Effector CD8-positive, alpha-beta T cell (primary cell): ENCODE results near the gene CYP4F22.

Source experiments
- DNase-seq: peaks from one replicate; lab custom pipeline; 2025; lab: John Stamatoyannopoulos, UW

The CYP4F22 gene

DNA sequence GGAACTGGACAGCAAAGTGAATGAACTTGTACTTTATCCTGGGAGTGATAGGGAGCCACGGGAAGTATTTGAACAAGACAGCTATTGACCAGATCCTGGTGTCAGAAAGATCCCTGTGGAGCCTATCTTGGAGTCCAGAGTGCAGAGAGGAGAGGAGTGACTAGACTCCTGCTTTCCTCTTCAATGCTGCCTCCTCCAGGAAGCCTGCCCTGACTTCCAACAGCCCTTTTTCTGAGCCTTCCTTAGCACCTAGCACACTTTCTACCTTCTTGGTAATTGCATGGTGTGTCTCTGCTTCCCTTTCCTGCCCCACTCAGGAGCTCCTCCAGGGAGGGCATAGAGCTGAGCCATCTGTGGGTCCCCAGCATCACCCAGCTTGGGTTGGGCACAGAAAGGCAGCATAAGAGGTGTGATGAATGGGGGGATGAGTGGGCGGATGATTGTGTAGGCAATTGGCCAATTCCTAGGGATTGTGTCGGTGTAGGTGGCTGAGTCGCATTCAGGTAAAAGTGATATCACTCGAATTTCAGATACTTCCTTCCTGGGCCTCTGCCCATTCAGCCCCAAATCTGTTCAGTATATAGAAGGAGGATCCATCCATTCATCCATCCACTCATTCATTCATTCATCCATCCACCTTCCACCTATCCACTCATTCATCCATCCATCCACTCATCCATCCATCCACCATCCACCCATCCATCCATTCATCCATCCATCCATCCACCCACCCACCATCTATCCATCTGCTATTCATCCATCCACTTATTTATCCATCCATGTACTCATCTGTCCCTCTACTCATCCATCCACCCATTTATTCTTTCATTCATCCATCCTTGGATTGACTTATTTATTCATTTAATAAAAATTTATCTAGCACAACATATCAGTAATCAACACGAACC is 26.9 kb downstream of the CYP4F22 start:
- DNase-seq = no peak

DNA sequence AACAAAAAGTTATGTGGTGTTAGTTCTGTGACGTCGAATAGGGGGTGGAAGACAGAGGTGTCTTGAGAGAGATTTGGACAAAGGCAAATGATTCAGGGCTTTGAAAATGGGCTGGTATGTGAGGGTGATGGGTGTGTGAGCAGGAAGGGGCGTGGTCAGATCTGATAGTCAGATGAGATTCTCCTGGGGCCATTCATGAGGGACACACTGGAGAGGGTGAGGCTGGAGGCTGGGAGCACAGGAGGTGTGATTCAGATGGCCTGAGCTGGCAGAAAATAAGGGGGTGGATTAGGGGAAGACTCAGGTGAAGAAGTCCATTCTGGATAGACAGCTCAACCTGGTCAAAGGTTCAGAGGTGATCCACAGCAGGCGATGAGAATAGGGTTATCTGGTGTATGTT is 28.0 kb downstream of the CYP4F22 start:
- no peak for DNase-seq

GRCh38 chr19:15538774-15539173 is 30.4 kb downstream of the CYP4F22 start:
- DNase-seq = no peak

DNA sequence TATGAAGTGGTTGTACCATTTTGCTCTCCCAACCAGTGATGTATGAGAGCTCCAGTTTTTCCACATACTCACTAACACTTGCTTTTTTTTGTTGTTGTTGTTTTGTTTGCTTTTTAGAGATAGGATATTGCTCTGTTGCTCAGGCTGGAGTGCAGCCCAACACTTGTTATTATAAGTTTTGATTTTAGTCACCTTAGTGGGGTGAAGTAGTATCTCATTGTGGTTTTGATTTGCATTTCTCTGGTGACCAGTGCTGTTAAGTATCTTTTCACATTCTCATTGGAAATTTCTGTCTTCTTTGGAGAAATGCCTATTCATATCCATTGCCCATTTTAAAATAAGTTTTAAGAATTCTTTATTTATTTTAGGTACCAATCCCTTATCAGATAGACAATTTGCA is 31.3 kb downstream of the CYP4F22 start:
- no peak for DNase-seq

GRCh38 chr19:15540435-15540834 is 32.1 kb downstream of the CYP4F22 start:
- no peak for DNase-seq

DNA sequence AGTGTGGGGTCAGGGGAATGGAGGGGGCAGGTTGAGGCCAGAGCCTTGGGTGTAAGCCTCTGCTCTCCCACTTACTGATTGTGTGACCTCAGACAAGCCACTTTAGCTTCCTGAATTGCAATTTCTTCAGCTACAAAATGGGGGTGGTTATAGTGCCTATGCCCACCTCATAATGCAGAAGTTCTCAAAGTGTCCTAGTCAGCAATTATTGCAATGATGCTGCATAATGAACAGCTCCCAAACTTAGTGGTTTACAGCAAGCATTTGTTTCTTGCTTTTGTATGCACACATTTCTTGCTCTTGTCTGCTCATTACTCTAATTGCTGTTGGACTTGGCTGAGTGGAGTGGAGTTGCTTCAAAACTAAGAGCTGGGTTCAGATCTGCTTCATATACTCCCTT is 36.0 kb downstream of the CYP4F22 start:
- DNase-seq = no peak

GRCh38 chr19:15544970-15545369 is 36.6 kb downstream of the CYP4F22 start:
- no peak for DNase-seq

DNA sequence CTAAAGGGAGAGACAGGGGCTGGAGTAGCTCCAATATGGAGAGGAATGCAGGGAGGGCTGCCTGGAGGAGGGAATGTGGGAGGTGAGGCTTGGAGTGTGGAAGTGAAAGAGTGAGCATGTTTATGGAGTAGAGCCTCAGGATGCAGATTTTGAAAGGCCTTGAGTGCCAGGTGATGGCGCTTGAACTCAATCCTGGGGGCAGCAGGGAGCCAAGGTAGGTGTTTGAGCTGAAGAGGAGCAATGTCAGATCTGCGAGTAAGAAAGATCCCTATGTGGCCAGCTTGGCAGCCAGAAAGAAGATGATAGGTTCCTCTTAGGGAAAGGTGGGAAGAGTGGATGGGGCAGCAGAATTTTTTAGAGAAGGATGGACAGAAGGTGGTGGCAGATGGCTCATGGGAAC is 40.3 kb downstream of the CYP4F22 start:
- no peak for DNase-seq

- DNase-seq = no peak
Measured at GRCh38 chr19:15549581-15549980, 41.3 kb downstream of the CYP4F22 start.

- DNase-seq = no peak
Measured at GRCh38 chr19:15550273-15550672, 41.9 kb downstream of the CYP4F22 start.

GRCh38 chr19:15550929-15551292 is 42.6 kb downstream of the CYP4F22 start:
- DNase-seq = peak; percentile 25

GRCh38 chr19:15551293-15552004 is 43.1 kb downstream of the CYP4F22 start:
- peak; percentile 73 for DNase-seq

DNA sequence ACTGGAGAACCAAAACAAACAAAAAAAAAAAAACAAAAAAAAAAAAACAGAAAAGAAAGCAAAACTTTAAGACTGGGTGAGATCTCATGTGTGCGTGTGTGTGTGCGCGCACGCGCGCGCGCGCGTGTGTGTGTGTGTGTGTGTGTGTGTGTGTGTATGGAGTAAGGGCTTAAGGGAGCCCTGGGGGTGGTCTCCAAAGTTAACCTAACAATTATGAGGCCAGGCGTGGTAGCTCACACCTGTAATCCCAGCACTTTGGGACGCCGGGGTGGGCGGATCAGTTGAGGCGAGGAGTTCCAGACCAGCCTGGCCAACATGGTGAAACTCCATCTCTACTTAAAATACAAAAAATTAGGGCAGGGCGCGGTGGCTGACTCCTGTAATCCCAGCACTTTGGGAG is 46.7 kb downstream of the CYP4F22 start:
- no peak for DNase-seq

DNA sequence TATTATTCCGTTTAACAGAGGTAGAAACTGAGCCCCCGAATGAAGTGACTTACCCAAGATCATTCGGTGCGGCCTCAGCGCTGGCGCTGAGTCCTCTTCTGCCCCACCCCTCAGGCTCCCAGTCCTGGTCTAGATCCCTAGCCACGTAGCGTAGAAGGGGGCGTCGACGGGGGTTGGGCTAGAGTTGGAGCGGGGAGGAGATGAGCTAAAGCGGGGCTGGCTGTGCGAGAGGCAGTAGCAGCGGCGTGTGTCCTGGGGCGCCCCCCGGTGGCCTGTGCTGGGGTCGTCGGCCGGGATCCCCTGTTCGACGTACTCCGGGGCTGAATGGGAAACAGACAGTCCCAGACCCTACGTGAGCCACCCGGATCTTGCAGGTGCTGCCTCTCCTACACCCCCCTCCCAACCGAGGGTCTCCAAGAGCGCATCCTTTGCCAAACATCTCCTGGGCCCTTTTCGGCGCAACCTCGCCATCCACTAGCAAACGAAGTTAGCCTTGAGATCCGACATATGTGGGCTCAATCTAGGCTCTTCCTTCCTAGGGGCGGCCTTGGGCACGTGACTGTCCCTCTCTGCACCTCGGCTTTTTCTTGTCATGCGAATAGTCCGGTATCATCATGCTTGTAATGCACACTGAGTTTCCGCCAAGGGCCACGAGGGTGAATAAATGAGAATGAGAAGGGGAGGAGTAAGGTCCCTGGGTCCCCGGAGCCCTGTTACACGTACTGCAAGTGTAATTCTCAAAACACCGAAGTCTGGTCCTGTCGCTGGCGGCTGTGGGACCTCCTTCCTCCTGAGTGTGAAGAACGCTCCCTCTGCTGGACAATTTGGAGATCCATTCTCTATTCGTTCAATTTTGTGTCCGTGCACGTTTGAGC is 47.7 kb downstream of the CYP4F22 start:
- DNase-seq = peak; percentile 93

GRCh38 chr19:15556634-15557181 is 48.4 kb downstream of the CYP4F22 start:
- no peak for DNase-seq

DNA sequence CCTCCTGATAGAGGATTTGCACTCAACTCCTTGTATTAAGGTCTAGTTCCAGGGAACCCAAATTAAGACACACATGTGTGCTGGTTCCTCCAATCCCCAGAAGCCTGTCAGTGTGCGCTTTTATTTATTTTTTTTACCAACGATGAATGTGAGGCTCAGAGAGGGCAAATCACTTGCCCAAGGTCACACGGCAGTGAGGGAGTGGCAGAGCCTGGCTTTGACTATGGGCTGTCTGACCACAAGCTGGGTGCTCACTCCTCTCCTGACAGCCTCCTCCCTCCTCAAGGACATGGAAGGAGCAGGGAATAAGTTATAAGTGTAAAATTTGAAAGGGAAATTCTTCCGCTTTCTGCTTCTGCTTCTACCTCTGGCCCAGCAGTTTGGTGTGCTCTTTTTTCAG is 48.9 kb downstream of the CYP4F22 start:
- DNase-seq = no peak

- DNase-seq = no peak
Measured at GRCh38 chr19:15562145-15562544, 53.8 kb downstream of the CYP4F22 start.

GRCh38 chr19:15562861-15563260 is 54.5 kb downstream of the CYP4F22 start:
- DNase-seq = no peak

DNA sequence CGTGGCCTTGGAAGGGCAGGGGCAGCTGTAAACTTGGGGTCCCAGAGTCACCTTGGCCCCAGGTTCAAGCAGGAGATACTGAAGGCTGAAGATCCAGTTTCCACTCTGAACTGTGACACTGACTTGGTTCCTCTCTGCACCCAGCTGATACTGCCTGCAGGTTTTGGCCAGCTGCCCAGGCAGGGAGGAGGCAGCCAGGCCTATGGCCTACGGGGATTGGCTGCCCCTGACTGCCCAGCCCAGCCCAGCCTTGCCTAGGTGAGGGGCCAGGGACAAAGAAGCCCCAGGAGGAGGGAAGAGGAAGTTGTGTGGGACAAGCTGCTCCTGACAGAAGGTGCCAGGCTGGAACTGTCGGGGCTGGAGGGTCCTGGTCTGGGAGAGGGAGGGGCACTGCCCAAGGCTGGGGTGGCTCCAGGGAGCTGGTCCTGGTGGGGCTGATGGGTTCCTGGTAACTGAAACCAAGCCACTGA is 55.0 kb downstream of the CYP4F22 start:
- no peak for DNase-seq

DNA sequence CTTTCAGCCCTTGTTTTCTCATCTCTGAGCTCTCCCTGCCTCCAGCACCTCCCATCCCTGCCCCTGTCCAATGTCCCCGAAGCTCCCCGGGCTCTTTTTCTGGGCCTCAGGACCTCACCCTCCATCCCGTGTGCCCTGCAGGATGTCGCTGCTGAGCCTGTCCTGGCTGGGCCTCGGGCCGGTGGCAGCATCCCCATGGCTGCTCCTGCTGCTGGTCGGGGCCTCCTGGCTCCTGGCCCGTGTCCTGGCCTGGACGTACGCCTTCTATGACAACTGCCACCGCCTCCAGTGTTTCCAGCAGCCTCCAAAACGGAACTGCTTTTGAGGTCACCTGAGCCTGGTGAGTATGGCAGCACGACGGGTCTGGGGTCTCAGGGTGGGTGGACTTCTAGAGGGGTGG is 55.6 kb downstream of the CYP4F22 start:
- no peak for DNase-seq

DNA sequence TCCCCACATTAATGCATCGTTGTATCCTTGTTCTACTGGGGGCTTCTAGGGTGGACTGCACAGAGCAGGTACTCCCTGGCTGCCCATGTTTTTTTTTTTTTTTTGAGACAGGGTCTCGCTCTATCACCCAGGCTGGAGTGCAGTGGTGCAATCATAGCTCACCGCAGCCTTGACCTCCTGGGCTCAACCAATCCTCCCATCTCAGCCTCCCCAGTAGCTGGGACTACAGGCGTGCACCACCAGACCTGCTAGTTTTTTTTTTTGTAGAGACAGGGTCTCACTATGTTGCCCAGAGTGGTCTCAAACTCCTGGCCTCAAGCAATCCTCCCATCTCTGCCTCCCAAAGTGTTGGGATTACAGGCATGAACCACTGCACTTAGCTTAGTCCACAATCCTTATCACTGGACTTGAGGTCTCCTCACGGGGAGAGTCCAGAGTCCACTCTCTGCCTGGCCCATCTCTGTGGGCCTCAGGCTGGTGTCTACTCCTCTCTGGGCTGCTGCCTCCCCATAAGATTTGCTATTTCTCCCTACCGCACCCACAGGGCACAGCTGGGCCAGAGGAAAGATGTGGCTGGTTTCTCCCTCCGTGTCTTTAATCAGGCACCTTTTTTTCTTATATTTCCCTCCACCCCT is 56.3 kb downstream of the CYP4F22 start:
- no peak for DNase-seq
